Esophagus squamous epithelium (tissue), 4 donors: ENCODE results near the gene C1orf216.

Experiments used
- CTCF ChIP-seq, 6 experiments: fragments of 450-650 bp in 4 of 6; fragments of 200-600 bp in 2 of 6; sonication (generic) in 2 of 6; IDR thresholded peaks; one replicate each; pipeline ENCODE4 v1.5.1; 2016 to 2019; ENCODE audit warnings: antibody characterized with exemption in 6 of 6, mild to moderate bottlenecking in 4 of 6, moderate library complexity in 4 of 6
- POLR2A ChIP-seq, 4 donors: fragments of 450-650 bp; IDR thresholded peaks; one replicate each; pipeline ENCODE4 v1.6.1; 2017; ENCODE audit warnings: antibody characterized with exemption in 4 of 4, mild to moderate bottlenecking in 4 of 4, moderate library complexity in 3 of 4

- no peak for TF ChIP-seq CTCF (IDR thresholded peaks at IDR 0.05)
- TF ChIP-seq POLR2A (IDR thresholded peaks at IDR 0.05): no peak
These were observed 44.5 kb upstream of the C1orf216 start for GRCh38 chr1:35763201-35763600.
